HTERT RPE-1 (cell line): ENCODE results near the gene FHDC1.

Experiments
- in situ Hi-C: fragments of 300-500 bp; cut with MboI; formaldehyde crosslinking; loops from 4 replicates; pipeline ENCODE4 v1.14.3; 2020; ENCODE audit warnings: low sequenced_read_pairs

Gene FHDC1

GRCh38 chr4:152929888-152930287, 6.2 kb upstream of the FHDC1 start:
- in situ Hi-C loops, result no loop called here

GRCh38 chr4:152935143-152935542, 980 bp upstream of the FHDC1 start:
- in situ Hi-C loops, result no loop called here

- in situ Hi-C loops, result no loop called here
These were observed 568 bp downstream of the FHDC1 start for GRCh38 chr4:152936446-152937335.

- in situ Hi-C loops, result no loop called here
These were observed 1.5 kb downstream of the FHDC1 start for GRCh38 chr4:152937336-152938236.

- in situ Hi-C loops, result no loop called here
These were observed 2.3 kb downstream of the FHDC1 start for GRCh38 chr4:152938237-152938947.

GRCh38 chr4:152939621-152940020, 3.5 kb downstream of the FHDC1 start:
- in situ Hi-C loops, result no loop called here

GRCh38 chr4:152940461-152940860, 4.3 kb downstream of the FHDC1 start:
- in situ Hi-C loops, result no loop called here

GRCh38 chr4:152941411-152941810, 5.3 kb downstream of the FHDC1 start:
- in situ Hi-C loops, result no loop called here

GRCh38 chr4:152942346-152942745, 6.2 kb downstream of the FHDC1 start:
- in situ Hi-C loops, result no loop called here

- in situ Hi-C loops, result no loop called here
These were observed 7.5 kb downstream of the FHDC1 start for GRCh38 chr4:152943672-152944071.

GRCh38 chr4:152944666-152945320, 8.7 kb downstream of the FHDC1 start:
- in situ Hi-C loops, result no loop called here

- in situ Hi-C loops, result no loop called here
These were observed 9.5 kb downstream of the FHDC1 start for GRCh38 chr4:152945639-152946038.

GRCh38 chr4:152946446-152946845, 10.3 kb downstream of the FHDC1 start:
- in situ Hi-C loops, result no loop called here

- in situ Hi-C loops, result no loop called here
These were observed 11.2 kb downstream of the FHDC1 start for GRCh38 chr4:152947311-152947710.

- in situ Hi-C loops, result no loop called here
These were observed 13.8 kb downstream of the FHDC1 start for GRCh38 chr4:152949930-152950329.

GRCh38 chr4:152950402-152951274, 14.5 kb downstream of the FHDC1 start:
- in situ Hi-C loops, result no loop called here

- in situ Hi-C loops, result no loop called here
These were observed 15.2 kb downstream of the FHDC1 start for GRCh38 chr4:152951348-152951747.

- in situ Hi-C loops, result no loop called here
These were observed 17.4 kb downstream of the FHDC1 start for GRCh38 chr4:152953514-152953913.

- in situ Hi-C loops, result no loop called here
These were observed 18.6 kb downstream of the FHDC1 start for GRCh38 chr4:152954741-152955140.

- in situ Hi-C loops, result no loop called here
These were observed 20.0 kb downstream of the FHDC1 start for GRCh38 chr4:152956147-152956546.
